SH-SY5Y (cell line): ENCODE results near the gene CORIN.

ENCODE experiments used
- GATA2 ChIP-seq: IDR thresholded peaks from 2 replicates; pipeline ENCODE4 v1.6.1; 2011; ENCODE audit warnings: mild to moderate bottlenecking, low read depth, low read length
- GATA3 ChIP-seq: IDR thresholded peaks from 2 replicates; pipeline ENCODE4 v1.6.1; 2011; ENCODE audit warnings: low read depth, mild to moderate bottlenecking, low read length, moderate library complexity

GRCh38 chr4:47615385-47615784, 222.5 kb downstream of the CORIN start:
- TF ChIP-seq GATA2 (no peak), GATA3 (no peak)
